ENCODE measurements around the gene PLEKHA5. TPM values are rescaled to one million over a fixed set of nuclear protein-coding genes. Genes with fewer than 3 reads are reported as not detected.

The PLEKHA5 gene
- total RNA-seq, 1 donor = 40.7 TPM

- no peak for DNase-seq (ENCODE audit: low read depth)
- TF ChIP-seq CTCF (IDR thresholded peaks at IDR 0.05; ENCODE audit: insufficient read depth, low read length) = no peak
- no peak overlapping the region for H3K4me3 ChIP-seq (ENCODE audit: low read depth, low read length)
Measured at GRCh38 chr12:19144985-19145384, 15.5 kb downstream of the PLEKHA5 start.

GRCh38 chr12:19148860-19149259 is 19.3 kb downstream of the PLEKHA5 start:
- no peak for TF ChIP-seq CTCF (IDR thresholded peaks at IDR 0.05; ENCODE audit: insufficient read depth, low read length)
- no peak overlapping the region for H3K4me3 ChIP-seq (ENCODE audit: low read depth, low read length)
- DNase-seq (ENCODE audit: low read depth) = no peak

- H3K4me3 ChIP-seq (ENCODE audit: low read depth, low read length) = no peak overlapping the region
- no peak for TF ChIP-seq CTCF (IDR thresholded peaks at IDR 0.05; ENCODE audit: insufficient read depth, low read length)
- peak; percentile 23 for DNase-seq (ENCODE audit: low read depth)
Measured at GRCh38 chr12:19150273-19150900, 20.9 kb downstream of the PLEKHA5 start.

GRCh38 chr12:19151298-19151697 is 21.8 kb downstream of the PLEKHA5 start:
- no peak overlapping the region for H3K4me3 ChIP-seq (ENCODE audit: low read depth, low read length)
- no peak for DNase-seq (ENCODE audit: low read depth)
- no peak for TF ChIP-seq CTCF (IDR thresholded peaks at IDR 0.05; ENCODE audit: insufficient read depth, low read length)

GRCh38 chr12:19153396-19153795 is 23.9 kb downstream of the PLEKHA5 start:
- no peak for TF ChIP-seq CTCF (IDR thresholded peaks at IDR 0.05; ENCODE audit: insufficient read depth, low read length)
- H3K4me3 ChIP-seq (ENCODE audit: low read depth, low read length) = no peak overlapping the region
- DNase-seq (ENCODE audit: low read depth) = no peak

GRCh38 chr12:19154686-19155085 is 25.2 kb downstream of the PLEKHA5 start:
- TF ChIP-seq CTCF (IDR thresholded peaks at IDR 0.05; ENCODE audit: insufficient read depth, low read length) = no peak
- DNase-seq (ENCODE audit: low read depth) = peak; percentile 52
- no peak overlapping the region for H3K4me3 ChIP-seq (ENCODE audit: low read depth, low read length)

Measured in fibroblast of the aortic adventitia (primary cell).